ENCODE measurements around the gene RASAL1. TPM values are rescaled to one million over a fixed set of nuclear protein-coding genes. Genes with fewer than 3 reads are reported as not detected.

RASAL1 gene
- total RNA-seq, 3 donors from 2014 or later, result 0.58 to 1.1 (median 0.87) TPM

DNA sequence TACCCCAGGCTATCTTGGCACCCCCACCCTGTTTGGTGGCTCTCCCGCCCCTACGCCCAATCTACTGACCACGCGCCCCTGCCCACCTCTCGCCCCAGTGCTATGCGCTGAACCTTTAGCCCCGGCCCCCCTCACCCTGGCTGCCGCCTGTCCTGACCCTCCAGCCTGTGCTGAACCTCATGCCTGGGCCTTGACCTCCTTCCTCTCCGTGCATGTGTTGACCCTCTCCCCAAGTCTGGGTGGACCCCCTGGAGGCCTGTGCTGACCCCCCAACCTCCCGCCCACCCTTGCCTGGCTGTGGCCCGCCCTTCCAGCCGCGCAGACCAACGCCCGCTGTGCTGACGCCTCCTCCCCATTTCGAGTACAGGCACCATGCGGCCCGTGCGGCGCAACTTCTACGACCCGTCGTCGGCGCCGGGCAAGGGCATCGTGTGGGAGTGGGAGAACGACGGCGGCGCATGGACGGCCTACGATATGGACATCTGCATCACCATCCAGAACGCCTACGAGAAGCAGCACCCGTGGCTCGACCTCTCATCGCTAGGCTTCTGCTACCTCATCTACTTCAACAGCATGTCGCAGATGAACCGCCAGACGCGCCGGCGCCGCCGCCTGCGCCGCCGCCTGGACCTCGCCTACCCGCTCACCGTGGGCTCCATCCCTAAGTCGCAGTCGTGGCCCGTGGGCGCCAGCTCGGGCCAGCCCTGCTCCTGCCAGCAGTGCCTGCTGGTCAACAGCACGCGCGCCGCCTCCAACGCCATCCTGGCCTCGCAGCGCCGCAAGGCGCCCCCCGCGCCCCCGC, 58.3 kb downstream of the RASAL1 start:
- no peak for ATAC-seq
- H3K4me1 Mint-ChIP-seq (ENCODE audit: low read depth), result peaks cover 53% of the 10 kb centered on the region
- H3K27me3 Mint-ChIP-seq (ENCODE audit: low read depth), result no peaks in the 10 kb centered on the region
- H3K36me3 Mint-ChIP-seq (ENCODE audit: insufficient read depth), result peaks cover 2% of the 10 kb centered on the region
- no peaks in the 10 kb centered on the region for H3K9me3 Mint-ChIP-seq
- H3K4me3 Mint-ChIP-seq, result no peak overlapping the region
- DNase-seq, result no peak

DNA sequence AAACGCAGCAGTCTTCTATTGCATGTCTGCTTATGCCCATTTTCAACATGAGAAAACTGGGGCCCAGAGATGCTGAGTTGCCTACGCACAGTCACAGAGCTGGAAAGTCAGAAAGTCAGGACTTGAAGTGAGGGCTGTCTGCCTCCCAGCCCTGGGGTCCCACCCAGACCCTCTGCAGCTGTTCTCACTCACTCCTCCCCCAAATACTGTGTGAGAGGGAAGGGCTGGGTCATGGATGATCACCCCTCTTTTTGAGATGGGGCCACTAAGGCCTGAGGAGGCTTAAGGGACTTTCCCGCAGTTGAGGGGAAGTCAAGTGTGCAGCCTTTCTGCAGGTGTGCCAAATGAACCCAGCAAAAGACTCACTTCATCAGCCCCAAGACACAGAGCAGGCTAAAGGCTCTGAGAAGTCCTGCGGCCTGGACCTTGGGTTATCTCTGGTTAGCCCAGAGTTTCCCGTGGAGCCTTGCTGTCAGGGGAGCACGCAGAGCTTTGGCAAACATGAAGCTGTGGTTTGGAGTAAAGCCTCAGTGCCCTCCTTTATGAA, 60.4 kb downstream of the RASAL1 start:
- DNase-seq (no peak), ATAC-seq (peak; percentile 21 to 44)
- Mint-ChIP-seq H3K9me3 (no peaks in the 10 kb centered on the region), H3K4me1 (ENCODE audit: low read depth) (peaks cover 60% of the 10 kb centered on the region), H3K4me3 (peak overlapping the region; percentile 26), H3K36me3 (ENCODE audit: insufficient read depth) (peaks cover 2% of the 10 kb centered on the region), H3K27me3 (ENCODE audit: low read depth) (no peaks in the 10 kb centered on the region)

DNA sequence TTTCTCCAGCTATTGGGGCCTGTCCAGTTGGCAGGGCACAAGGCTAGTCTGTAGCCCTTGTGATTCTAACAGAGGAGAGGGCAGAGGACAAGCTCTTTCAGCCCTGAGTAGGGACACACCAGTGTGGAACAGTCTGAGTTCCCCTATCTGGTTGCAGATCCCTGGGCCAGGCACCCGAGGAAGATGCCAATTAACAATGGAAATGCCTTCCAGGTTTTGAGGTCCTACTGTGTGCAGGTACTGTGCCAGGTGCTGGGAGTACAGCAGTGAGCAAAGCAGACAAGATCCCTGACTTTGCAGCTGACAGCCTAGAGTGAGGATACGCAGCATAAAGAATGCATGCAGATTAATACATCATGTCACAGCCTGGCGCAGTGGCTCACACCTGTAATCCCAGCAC, 62.0 kb downstream of the RASAL1 start:
- ATAC-seq, result no peak
- Mint-ChIP-seq H3K4me1 (ENCODE audit: low read depth) (peaks cover 60% of the 10 kb centered on the region), H3K4me3 (no peak overlapping the region), H3K36me3 (ENCODE audit: insufficient read depth) (no peaks in the 10 kb centered on the region), H3K27me3 (ENCODE audit: low read depth) (no peaks in the 10 kb centered on the region), H3K9me3 (no peaks in the 10 kb centered on the region)
- DNase-seq, result no peak

DNA sequence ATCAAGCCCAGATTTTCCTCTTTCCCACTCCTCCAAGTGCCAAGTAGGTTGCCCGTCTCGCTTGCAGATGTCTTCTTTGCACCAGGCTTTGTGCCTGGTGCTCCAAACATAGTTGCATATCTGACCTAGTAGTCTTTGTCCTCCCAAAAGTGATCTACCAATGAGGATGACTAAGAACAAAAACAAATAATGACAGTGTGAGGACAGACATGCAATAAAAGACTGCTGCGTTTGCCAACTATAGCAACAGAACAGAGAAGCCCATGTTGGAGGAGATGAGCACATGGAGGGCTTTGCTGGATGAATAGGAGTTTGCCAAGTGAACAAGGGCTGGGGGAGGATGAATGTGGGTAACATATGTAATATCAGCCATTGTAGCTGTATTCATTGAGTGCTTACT, 63.4 kb downstream of the RASAL1 start:
- Mint-ChIP-seq H3K36me3 (ENCODE audit: insufficient read depth) (no peaks in the 10 kb centered on the region), H3K9me3 (no peaks in the 10 kb centered on the region), H3K4me1 (ENCODE audit: low read depth) (peaks cover 68% of the 10 kb centered on the region), H3K4me3 (no peak overlapping the region), H3K27me3 (ENCODE audit: low read depth) (no peaks in the 10 kb centered on the region)
- ATAC-seq (no peak), DNase-seq (no peak)

DNA sequence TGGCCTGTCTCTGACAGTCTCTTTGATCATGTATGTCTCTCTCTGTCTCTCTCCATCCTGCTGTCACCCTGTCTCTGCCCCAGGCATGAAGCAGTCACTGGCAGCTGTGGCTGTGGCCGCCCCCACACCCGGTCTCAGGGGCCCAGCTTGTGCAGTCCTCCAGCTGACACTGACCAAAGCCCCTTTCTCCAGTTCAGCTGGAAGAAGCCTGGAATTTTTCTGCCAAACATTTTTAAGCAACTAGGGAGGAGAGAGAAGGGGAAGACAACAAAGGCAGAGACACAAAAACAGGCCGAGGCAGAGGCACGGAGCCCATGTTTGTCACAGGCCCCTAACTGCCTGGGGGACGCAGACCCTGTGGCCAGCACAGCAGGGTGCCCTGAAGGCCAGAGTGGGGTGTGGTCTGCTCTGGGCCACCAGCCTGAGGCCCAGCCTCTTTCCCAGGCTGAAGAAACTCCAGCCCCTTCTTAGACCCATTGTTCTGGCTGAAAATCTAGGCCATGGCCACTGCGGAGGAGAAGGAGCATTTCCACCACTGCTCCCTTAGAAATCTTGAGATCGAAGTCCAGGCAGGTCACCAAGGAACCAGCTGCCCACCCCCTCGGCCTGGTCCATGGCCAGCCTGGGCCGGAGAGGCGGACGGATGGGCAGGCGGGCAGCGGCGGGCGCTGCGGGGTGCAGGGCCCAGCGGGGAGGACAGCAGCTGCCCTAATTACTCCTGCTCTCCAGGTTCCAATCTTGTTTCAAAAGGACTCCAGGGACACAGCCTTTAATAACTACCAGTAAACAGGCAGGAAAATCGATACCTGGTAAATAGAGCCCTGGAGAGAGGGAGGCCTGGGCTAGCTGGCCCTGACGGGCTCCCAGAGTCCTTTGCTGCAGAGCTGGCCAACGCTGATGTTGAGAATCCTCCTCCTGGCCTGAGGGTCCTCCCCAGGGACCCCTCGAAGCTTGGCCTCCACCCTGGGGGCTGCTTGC, 64.1 kb downstream of the RASAL1 start:
- no peak for ATAC-seq
- no peak for DNase-seq
- no peak overlapping the region for H3K4me3 Mint-ChIP-seq
- H3K36me3 Mint-ChIP-seq (ENCODE audit: insufficient read depth), result no peaks in the 10 kb centered on the region
- H3K9me3 Mint-ChIP-seq, result no peaks in the 10 kb centered on the region
- H3K4me1 Mint-ChIP-seq (ENCODE audit: low read depth), result peaks cover 73% of the 10 kb centered on the region
- H3K27me3 Mint-ChIP-seq (ENCODE audit: low read depth), result no peaks in the 10 kb centered on the region

DNA sequence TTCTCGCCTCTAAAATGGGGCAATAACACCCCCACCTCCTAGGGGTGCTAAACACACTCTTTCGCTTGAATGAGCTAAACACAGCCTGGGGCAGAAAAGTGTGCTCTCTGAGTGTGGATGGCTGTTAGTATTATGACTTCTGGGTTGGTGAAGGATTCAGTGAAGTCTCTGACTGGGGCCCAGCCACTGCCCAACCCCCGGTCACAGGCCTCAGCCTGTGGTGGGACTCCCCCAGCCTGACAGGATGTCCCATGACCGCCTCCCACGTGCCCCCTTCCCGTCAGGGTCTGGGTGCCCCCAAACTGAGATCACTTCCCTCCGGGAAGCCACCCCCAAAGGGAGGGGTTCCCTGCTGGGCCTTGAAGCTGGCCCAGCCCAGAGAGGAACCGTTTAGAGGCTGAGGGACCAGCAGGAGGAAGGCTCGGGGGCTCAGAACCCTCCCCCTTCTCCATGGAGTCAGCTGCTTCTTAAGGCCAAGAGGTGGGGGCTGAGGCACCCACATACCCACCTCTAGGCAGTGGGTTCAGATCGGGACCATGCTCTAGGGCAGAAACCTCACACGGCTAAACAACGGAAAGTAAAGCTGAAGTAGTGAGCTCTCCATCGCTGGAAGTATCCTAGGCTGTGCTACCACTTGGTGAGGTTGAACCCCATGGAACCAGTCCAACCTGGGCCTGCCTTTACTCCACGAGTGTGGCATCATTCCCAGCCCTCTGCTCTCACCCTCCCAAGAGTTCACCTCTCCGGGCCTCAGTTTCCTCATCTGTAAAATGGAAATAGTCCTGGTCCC, 65.2 kb downstream of the RASAL1 start:
- no peaks in the 10 kb centered on the region for H3K36me3 Mint-ChIP-seq (ENCODE audit: insufficient read depth)
- no peaks in the 10 kb centered on the region for H3K27me3 Mint-ChIP-seq (ENCODE audit: low read depth)
- H3K9me3 Mint-ChIP-seq, result no peaks in the 10 kb centered on the region
- ATAC-seq (peak; percentile 52 to 64), DNase-seq (no peak)
- H3K4me3 Mint-ChIP-seq, result no peak overlapping the region
- peaks cover 68% of the 10 kb centered on the region for H3K4me1 Mint-ChIP-seq (ENCODE audit: low read depth)

DNA sequence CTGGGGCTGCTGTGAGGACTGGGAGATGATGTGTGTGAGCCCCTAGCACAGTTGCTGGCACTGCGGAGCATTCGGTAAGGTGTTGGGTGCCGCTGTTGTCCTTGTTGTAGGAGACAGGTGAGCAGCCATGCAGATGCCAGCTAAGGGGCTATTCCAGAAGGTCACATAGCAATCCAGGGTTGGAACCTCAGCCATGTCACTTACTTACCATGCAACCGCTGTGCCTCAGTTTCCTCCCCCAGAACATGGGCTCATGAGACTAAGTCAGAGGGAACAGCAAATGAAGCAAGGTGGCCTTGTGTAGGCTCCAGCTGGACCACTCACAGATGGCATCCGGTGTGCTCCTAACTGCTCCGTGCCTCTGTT, 65.8 kb downstream of the RASAL1 start:
- H3K27me3 Mint-ChIP-seq (ENCODE audit: low read depth), result no peaks in the 10 kb centered on the region
- DNase-seq (no peak), ATAC-seq (no peak)
- H3K4me3 Mint-ChIP-seq, result no peak overlapping the region
- no peaks in the 10 kb centered on the region for H3K9me3 Mint-ChIP-seq
- H3K36me3 Mint-ChIP-seq (ENCODE audit: insufficient read depth), result no peaks in the 10 kb centered on the region
- peaks cover 64% of the 10 kb centered on the region for H3K4me1 Mint-ChIP-seq (ENCODE audit: low read depth)

DNA sequence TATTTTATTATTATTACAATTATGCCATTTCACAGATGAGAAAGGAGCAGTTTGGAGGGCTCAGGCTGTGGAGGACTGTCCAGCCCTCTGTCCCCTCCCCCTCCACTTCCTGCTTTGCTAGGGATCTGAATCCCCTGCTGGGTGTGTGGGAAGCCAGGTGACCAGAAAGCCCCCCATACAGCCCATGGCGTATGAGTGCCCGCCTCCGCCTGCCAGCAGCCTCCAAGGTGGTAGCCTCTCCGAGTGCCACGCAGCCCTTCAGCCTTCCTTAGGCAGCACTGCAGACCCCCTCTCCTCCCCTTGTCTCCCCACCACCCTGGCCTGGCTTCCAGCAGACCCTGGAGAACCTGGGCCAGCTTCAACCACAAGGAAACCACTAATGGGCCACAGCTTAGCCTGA, 66.4 kb downstream of the RASAL1 start:
- H3K36me3 Mint-ChIP-seq (ENCODE audit: insufficient read depth), result no peaks in the 10 kb centered on the region
- ATAC-seq (no peak), DNase-seq (no peak)
- no peak overlapping the region for H3K4me3 Mint-ChIP-seq
- H3K27me3 Mint-ChIP-seq (ENCODE audit: low read depth), result no peaks in the 10 kb centered on the region
- no peaks in the 10 kb centered on the region for H3K9me3 Mint-ChIP-seq
- H3K4me1 Mint-ChIP-seq (ENCODE audit: low read depth), result peaks cover 64% of the 10 kb centered on the region

DNA sequence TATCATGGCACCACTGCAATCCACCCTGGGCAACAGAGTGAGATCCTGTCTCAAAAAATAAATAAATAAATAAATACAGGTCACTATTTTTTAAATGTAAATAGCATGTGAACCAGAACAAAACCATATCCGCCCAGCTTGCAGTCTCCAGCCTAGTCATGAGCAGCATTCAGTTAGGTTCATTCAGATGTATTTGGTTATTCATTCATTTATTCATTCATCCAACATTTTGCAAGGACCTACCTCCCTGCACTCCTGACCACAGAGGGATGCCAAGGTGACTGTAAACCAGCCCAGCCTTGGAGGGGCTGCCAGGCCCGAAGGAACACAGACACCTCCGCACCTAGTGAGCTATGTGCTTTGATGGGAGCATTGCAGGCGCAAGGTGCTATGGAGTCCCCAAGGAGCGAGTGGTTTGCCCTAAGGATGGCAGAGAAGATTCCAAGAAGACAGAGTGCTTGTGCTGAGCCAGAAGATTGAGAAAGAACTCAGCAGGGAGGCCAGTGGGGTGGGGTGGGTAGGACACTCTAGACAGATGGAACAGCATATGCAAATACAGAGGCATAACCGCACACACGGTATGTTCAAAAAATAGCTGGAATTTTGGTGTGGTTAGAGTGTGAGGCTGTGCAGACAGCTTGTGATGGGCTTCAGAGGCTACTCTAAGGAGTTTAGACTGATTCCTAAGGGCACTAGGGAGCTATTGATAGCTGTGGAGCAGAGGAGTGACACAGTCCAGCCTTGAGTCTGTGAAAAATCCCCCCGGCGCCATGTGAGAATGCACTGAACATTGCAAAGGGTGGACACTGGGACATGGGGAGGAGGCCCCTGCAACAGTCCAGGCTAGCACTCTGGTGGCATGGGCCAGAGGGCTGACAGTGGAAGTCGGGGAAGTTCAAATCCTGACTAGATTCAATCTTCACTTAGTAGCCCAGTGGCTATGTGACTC, 67.3 kb downstream of the RASAL1 start:
- H3K4me1 Mint-ChIP-seq (ENCODE audit: low read depth), result peaks cover 62% of the 10 kb centered on the region
- H3K27me3 Mint-ChIP-seq (ENCODE audit: low read depth), result no peaks in the 10 kb centered on the region
- no peaks in the 10 kb centered on the region for H3K36me3 Mint-ChIP-seq (ENCODE audit: insufficient read depth)
- no peak overlapping the region for H3K4me3 Mint-ChIP-seq
- DNase-seq, result no peak
- no peaks in the 10 kb centered on the region for H3K9me3 Mint-ChIP-seq
- no peak for ATAC-seq

DNA sequence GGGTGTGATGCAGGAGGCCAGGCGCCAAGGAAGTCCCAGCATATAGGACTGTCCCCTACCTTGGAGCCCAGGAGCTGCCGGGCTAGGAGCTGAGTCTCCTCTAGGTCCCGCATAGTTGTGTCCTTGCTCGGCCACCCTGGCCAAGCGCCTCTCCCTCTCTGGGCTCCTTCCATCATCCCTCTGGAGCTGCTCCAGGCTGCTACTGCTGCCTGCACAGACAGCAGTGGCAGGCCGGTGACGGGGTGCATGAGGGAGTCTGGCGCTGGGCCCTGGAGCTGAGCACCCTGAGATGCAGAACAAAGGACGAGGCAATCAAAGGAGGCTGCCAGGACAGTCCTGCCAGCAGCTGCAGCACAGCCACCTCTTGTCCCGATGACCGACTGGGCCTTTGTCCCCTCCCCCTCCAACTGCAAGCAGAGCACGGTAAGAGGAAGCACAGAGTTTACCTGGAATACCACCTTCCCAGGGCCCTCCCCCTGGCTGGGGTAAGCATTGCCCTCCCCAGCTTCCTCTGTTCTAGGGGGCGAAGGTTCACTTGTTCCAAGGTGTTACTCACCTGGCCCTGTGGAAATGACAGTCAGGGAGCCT, 68.7 kb downstream of the RASAL1 start:
- peaks cover 59% of the 10 kb centered on the region for H3K4me1 Mint-ChIP-seq (ENCODE audit: low read depth)
- H3K4me3 Mint-ChIP-seq, result no peak overlapping the region
- DNase-seq, result no peak
- H3K9me3 Mint-ChIP-seq, result no peaks in the 10 kb centered on the region
- H3K27me3 Mint-ChIP-seq (ENCODE audit: low read depth), result no peaks in the 10 kb centered on the region
- no peak for ATAC-seq
- H3K36me3 Mint-ChIP-seq (ENCODE audit: insufficient read depth), result no peaks in the 10 kb centered on the region

DNA sequence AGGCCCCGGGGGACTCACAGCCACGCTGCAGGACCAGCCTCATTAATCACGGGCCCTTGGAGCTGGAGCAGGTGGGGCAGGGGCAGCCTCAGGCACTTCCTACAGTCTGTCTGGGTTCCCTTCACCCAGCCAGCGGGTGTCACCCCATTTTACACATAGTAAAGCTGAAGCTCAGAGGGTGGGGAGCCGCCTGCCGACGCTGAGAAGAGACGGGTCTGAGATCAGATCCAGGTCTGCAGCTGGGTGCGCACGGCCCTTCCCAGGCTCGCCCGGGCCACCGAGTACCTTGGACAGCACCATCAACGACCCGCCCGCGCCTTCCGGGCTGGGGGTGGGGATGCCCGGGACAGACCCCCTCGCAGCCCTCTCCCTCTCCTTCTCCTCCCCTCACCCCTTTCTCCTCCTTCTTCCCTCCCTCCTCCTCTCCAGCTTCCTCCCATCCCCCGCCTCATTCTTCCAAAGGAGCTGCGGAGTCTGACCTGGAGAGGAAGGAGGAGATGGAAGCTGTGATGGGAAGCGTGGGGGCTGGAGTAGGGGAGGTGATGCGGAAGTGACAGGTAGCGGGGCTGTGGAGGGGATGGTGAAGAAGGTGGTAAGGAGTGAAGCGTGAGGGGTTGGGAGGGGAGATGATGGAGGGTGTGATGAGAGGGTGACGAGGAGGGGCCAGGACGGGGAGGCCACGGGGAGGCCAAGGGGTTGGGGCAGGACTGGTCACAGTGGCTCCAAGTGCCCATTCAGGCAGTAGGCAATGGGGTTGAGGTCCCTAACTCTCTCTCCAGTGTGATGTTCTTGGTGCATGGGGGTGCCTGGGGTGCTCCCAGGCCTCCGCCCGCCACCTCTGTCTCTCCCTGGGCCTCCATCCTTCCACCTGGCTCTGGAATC, 70.2 kb downstream of the RASAL1 start:
- ATAC-seq (no peak), DNase-seq (no peak)
- Mint-ChIP-seq H3K36me3 (ENCODE audit: insufficient read depth) (no peaks in the 10 kb centered on the region), H3K4me3 (no peak overlapping the region), H3K4me1 (ENCODE audit: low read depth) (peaks cover 61% of the 10 kb centered on the region), H3K9me3 (no peaks in the 10 kb centered on the region), H3K27me3 (ENCODE audit: low read depth) (no peaks in the 10 kb centered on the region)

DNA sequence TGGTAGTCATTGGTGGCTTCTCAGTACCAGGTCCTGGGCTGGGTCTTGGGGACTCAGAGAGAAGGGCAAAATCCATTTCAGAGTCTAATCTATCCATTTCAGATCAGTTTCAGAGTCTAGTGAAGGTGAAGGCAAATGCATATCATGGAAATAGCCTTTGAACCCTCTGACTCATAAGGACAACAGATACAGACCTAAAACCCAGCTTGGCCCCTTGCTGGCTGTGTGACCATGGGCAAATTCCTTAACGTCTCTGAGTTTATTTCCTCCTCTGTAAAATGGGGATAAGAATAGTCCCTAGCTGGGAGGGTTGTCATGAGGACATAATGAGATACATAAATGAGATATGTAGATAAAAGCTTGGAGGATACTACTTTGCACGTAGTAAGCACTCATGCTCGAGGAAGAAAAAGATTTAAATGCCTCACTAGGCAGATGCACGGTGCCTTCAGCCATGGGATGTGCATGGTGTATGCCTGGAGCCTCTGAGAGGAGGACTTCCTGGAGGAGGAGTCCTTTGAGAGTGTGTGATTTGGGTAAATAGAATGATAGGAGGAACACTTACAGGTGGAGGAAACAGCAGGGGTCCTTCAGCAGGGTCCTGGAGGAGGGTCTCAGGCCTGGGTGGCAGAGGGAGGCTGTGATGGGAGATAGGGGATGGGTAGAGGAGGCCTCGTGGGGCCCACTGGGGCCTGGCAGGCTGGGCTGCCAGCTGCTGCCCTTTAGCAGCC, 71.0 kb downstream of the RASAL1 start:
- Mint-ChIP-seq H3K9me3 (no peaks in the 10 kb centered on the region), H3K36me3 (ENCODE audit: insufficient read depth) (no peaks in the 10 kb centered on the region), H3K4me3 (no peak overlapping the region), H3K4me1 (ENCODE audit: low read depth) (peaks cover 53% of the 10 kb centered on the region), H3K27me3 (ENCODE audit: low read depth) (no peaks in the 10 kb centered on the region)
- DNase-seq (no peak), ATAC-seq (no peak)

Measured in activated T-cell treated with anti-CD3 and anti-CD28 coated beads, Interleukin-2, amount 50 U/mL, for 4 hours (primary cell).